SU-DHL-6 (cell line): ENCODE measurements around the gene LFNG.

Experiments
- H2AFZ ChIP-seq: fragments of 200-600 bp; sonication (generic); 2 replicates; pipeline ENCODE4 v1.6.1; 2014; ENCODE audit warnings: low read depth, mild to moderate bottlenecking, moderate library complexity, mixed read lengths, antibody characterized with exemption, low read length; ENCODE audit not compliant: severe bottlenecking
- H3F3A ChIP-seq: fragments of 200-600 bp; shearing (Covaris generic); 2 replicates; pipeline ENCODE4 v1.6.0; 2016; ENCODE audit warnings: antibody characterized with exemption, mild to moderate bottlenecking; ENCODE audit not compliant: insufficient read depth
- H3K27ac ChIP-seq: fragments of 200-600 bp; sonication (generic); 2 replicates; pipeline ENCODE4 v1.5.1; 2016; ENCODE audit warnings: low read depth, mild to moderate bottlenecking, low read length, moderate library complexity, mixed read lengths
- H3K27me3 ChIP-seq: fragments of 200-600 bp; sonication (generic), shearing (Covaris generic); 2 replicates; pipeline ENCODE4 v1.6.0; 2014; ENCODE audit warnings: mild to moderate bottlenecking, low read length
- H3K36me3 ChIP-seq: fragments of 200-600 bp; sonication (generic); 2 replicates; pipeline ENCODE4 v1.6.1; 2014; ENCODE audit warnings: mild to moderate bottlenecking, low read length, mixed read lengths
- H3K4me2 ChIP-seq: fragments of 300-600, 200-600 bp; shearing (Covaris generic), sonication (generic); 2 replicates; pipeline ENCODE4 v1.6.0; 2014; ENCODE audit warnings: low read length, low read depth, mild to moderate bottlenecking; ENCODE audit not compliant: poor library complexity, severe bottlenecking
- H3K4me3 ChIP-seq: fragments of 200-600 bp; sonication (generic); 2 replicates; pipeline ENCODE4 v1.5.1; 2014; ENCODE audit warnings: antibody characterized with exemption, low read length, mild to moderate bottlenecking, mixed read lengths; ENCODE audit not compliant: insufficient read depth, poor library complexity, severe bottlenecking
- H3K79me2 ChIP-seq: fragments of 200-600 bp; sonication (generic); 2 replicates; pipeline ENCODE4 v1.6.1; 2014; ENCODE audit warnings: mild to moderate bottlenecking, low read length, moderate library complexity; ENCODE audit not compliant: insufficient read depth
- H3K9ac ChIP-seq: fragments of 200-600 bp; sonication (generic); 2 replicates; pipeline ENCODE4 v1.7.0; 2014; ENCODE audit warnings: mild to moderate bottlenecking, low read length
- H3K9me2 ChIP-seq: fragments of 200-600 bp; sonication (generic); replicated peaks from 2 replicates; pipeline ENCODE4 v1.6.1; 2014; ENCODE audit warnings: low read length; ENCODE audit not compliant: insufficient read depth
- H3K9me3 ChIP-seq: fragments of 200-600 bp; sonication (generic); 2 replicates; pipeline ENCODE4 v1.6.1; 2014; ENCODE audit warnings: low read length, mixed read lengths; ENCODE audit not compliant: insufficient read depth
- H4K20me1 ChIP-seq: fragments of 200-600 bp; sonication (generic); 2 replicates; pipeline ENCODE4 v1.6.1; 2014; ENCODE audit warnings: low read depth, mild to moderate bottlenecking, antibody characterized with exemption, low read length, moderate library complexity, mixed read lengths
- EZH2phosphoT487 ChIP-seq: fragments of 200-600 bp; sonication (generic), shearing (Covaris generic); conservative IDR thresholded peaks from 2 replicates; pipeline ENCODE4 v1.6.1; 2018; ENCODE audit warnings: mild to moderate bottlenecking, antibody characterized with exemption, low read length, moderate library complexity, mixed read lengths
- TF ChIP-seq, protein P1 (sequence below): fragments of 200-600 bp; sonication (generic); IDR thresholded peaks from one replicate; pipeline ENCODE4 v1.5.1; 2017; ENCODE audit warnings: antibody characterized with exemption, mild to moderate bottlenecking, low read length, moderate library complexity; ENCODE audit not compliant: insufficient read depth, poor library complexity, severe bottlenecking

Gene LFNG

DNA sequence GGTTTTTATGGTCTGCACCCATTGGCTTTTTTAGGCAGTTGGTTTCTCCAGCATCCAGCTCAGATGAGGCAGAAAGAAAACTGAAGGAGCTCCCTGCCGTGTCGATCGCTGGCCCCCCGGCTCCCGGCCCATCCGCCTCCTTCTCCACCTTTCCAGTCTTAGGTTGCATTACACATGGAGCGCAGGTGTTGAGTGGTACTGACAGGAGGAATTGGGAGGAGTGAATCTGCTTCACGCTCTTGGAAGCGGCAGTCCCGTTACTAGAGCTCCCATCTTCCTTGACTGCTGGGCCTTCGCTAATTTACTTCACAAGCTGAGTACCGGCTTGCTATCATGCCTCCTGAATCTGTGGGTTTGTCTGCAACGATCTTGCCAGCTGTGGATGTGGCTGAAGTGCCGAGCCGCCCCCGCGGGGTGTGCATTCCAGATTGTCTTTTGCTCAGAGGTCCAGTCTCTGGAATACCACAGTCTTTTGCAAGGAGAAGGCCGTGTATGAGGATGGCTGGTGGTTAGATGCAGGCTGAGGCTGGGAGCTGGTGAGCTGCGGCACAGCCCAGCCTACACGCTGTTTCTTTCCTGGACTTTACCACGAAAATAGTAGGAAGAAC is 56.3 kb downstream of the LFNG start:
- TF ChIP-seq EZH2phosphoT487: no peak
- TF ChIP-seq, protein P1, sequence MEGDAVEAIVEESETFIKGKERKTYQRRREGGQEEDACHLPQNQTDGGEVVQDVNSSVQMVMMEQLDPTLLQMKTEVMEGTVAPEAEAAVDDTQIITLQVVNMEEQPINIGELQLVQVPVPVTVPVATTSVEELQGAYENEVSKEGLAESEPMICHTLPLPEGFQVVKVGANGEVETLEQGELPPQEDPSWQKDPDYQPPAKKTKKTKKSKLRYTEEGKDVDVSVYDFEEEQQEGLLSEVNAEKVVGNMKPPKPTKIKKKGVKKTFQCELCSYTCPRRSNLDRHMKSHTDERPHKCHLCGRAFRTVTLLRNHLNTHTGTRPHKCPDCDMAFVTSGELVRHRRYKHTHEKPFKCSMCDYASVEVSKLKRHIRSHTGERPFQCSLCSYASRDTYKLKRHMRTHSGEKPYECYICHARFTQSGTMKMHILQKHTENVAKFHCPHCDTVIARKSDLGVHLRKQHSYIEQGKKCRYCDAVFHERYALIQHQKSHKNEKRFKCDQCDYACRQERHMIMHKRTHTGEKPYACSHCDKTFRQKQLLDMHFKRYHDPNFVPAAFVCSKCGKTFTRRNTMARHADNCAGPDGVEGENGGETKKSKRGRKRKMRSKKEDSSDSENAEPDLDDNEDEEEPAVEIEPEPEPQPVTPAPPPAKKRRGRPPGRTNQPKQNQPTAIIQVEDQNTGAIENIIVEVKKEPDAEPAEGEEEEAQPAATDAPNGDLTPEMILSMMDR: no peak
- H3K27me3 ChIP-seq: no peaks in the 10 kb centered on the region
- H3K79me2 ChIP-seq: no peaks in the 10 kb centered on the region
- H3K36me3 ChIP-seq: no peaks in the 10 kb centered on the region
- no peaks in the 10 kb centered on the region for H3K9me2 ChIP-seq
- H3K27ac ChIP-seq: no peak overlapping the region
- no peaks in the 10 kb centered on the region for H3K9me3 ChIP-seq
- no peak overlapping the region for H2AFZ ChIP-seq
- no peak overlapping the region for H3K4me2 ChIP-seq
- no peak overlapping the region for H3K4me3 ChIP-seq
- no peak overlapping the region for H3K9ac ChIP-seq
- H4K20me1 ChIP-seq: no peaks in the 10 kb centered on the region
- no peaks in the 10 kb centered on the region for H3F3A ChIP-seq

DNA sequence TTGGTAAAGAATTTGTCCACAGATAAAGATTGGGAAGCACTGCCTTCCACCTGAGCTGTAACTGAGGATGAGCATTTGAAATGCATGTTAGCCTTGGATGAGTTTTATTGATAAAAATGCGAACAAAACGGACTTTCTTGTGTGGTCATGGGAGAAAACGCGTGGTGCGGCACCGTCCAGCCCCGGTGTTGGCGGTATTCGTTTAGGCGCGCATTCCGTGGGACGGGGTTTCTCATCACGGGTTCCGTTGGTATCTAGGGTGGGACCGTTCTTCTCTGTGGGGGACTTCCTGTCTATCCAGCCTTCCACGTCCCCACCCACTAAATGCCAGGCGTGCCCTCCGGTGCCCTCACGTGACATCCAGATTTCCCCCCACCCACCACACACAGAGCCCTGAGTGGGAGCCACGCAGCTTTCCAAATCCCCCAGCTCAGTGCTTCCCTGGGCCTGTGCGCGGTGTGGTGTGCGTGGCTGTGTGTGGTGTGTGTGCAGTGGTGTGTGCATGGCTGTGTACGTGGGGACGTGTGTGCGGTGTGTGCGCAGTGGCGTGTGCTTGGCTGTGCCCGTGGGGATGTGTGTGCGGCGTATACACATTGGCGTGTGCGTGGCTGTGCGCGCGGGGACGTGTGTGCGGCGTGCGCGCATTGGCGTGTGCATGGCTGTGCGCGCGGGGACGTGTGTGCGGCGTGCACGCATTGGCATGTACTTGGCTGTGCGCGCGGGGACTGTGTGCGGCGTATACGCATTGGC is 57.3 kb downstream of the LFNG start:
- Histone ChIP-seq H3K27ac (no peak overlapping the region), H2AFZ (no peak overlapping the region), H3F3A (no peaks in the 10 kb centered on the region), H4K20me1 (no peaks in the 10 kb centered on the region), H3K9ac (no peak overlapping the region), H3K79me2 (no peaks in the 10 kb centered on the region), H3K4me2 (no peak overlapping the region), H3K9me2 (no peaks in the 10 kb centered on the region), H3K36me3 (no peaks in the 10 kb centered on the region), H3K4me3 (no peak overlapping the region), H3K9me3 (no peaks in the 10 kb centered on the region), H3K27me3 (no peaks in the 10 kb centered on the region)
- no peak for TF ChIP-seq EZH2phosphoT487
- TF ChIP-seq, protein P1: no peak
